HepG2 (cell line): ENCODE measurements around the gene BAHCC1. TPM values are rescaled to one million over a fixed set of nuclear protein-coding genes. Genes with fewer than 3 reads are reported as not detected.

ENCODE experiments used
- AGO1 ChIP-seq: fragments of 200-400 bp; formaldehyde crosslinking; IDR thresholded peaks from 2 replicates; pipeline ENCODE4 v1.6.1; 2017; ENCODE audit warnings: mild to moderate bottlenecking, low read depth, low read length, moderate library complexity; ENCODE audit not compliant: poor library complexity, severe bottlenecking
- ZNF335 ChIP-seq: sonication (generic); formaldehyde crosslinking; IDR thresholded peaks from 2 replicates; pipeline ENCODE4 v1.4.0; 2020; ENCODE audit warnings: missing genetic modification reagents
- ZNF556 ChIP-seq: sonication (generic); formaldehyde crosslinking; IDR thresholded peaks from 2 replicates; pipeline ENCODE4 v1.4.0; 2020; ENCODE audit warnings: mild to moderate bottlenecking, missing genetic modification reagents, borderline replicate concordance
- ZNF629 ChIP-seq: sonication (generic); formaldehyde crosslinking; conservative IDR thresholded peaks from 2 replicates; pipeline ENCODE4 v1.5.0; 2020; ENCODE audit warnings: missing genetic modification reagents
- polyA plus RNA-seq, 8 experiments: library from polyadenylated mRNA; depleted of rRNA in 3 of 8; stranded (reverse) in 7 of 8; unstranded in 1 of 8; fragments of >200 nt; fragmentation: Illumina TruSeq in 4 of 8; extraction: Trizol in 4 of 8; gene quantifications; 2 replicates each; pipeline versions ENCODE4 v1.2.1 to v1.2.3, GENCODE V29; 2011 to 2016; ENCODE audit warnings: low read depth in 4 of 8, missing spikeins in 1 of 8, mixed read lengths in 1 of 8; ENCODE audit not compliant: insufficient read depth in 1 of 8
- total RNA-seq, 5 experiments: library from RNA; depleted of rRNA; stranded (reverse); fragments of >200 nt; fragmentation: Illumina TruSeq; extraction: Trizol; gene quantifications; 2 replicates each; pipeline ENCODE4 v1.2.3, GENCODE V29; 2016; ENCODE audit warnings: low read depth in 1 of 5
- TF ChIP-seq, protein P1 (sequence below): IDR thresholded peaks from 2 replicates; pipeline ENCODE4 v1.6.1; 2016; ENCODE audit warnings: missing compliant biosample characterization, missing genetic modification reagents, borderline replicate concordance
- TF ChIP-seq, protein P2 (sequence below): sonication (generic); formaldehyde crosslinking; IDR thresholded peaks from 2 replicates; pipeline ENCODE4 v1.4.0; 2020; ENCODE audit warnings: missing genetic modification reagents, mild to moderate bottlenecking, borderline replicate concordance
- TF ChIP-seq, protein P3 (sequence below): sonication (generic); formaldehyde crosslinking; IDR thresholded peaks from 2 replicates; pipeline ENCODE4 v1.4.0; 2020; ENCODE audit warnings: missing genetic modification reagents, borderline replicate concordance
- TF ChIP-seq, protein P4 (sequence below): sonication (generic); formaldehyde crosslinking; IDR thresholded peaks from 2 replicates; pipeline ENCODE4 v1.5.0; 2020; ENCODE audit warnings: mild to moderate bottlenecking, missing genetic modification reagents
- TF ChIP-seq, protein P5 (sequence below): sonication (generic); formaldehyde crosslinking; IDR thresholded peaks from 2 replicates; pipeline ENCODE4 v1.5.1; 2020; ENCODE audit warnings: mild to moderate bottlenecking, moderate library complexity, missing genetic modification reagents
- TF ChIP-seq, protein P6 (sequence below): sonication (generic); formaldehyde crosslinking; IDR thresholded peaks from 2 replicates; pipeline ENCODE4 v1.4.0; 2020; ENCODE audit warnings: missing genetic modification reagents, borderline replicate concordance

Gene BAHCC1
- total and polyA plus RNA-seq, 2 of the 13 experiments (the other 11 are each of a cell fraction or from before 2014, with no cell fraction given) = 1.4 to 1.7 TPM

DNA sequence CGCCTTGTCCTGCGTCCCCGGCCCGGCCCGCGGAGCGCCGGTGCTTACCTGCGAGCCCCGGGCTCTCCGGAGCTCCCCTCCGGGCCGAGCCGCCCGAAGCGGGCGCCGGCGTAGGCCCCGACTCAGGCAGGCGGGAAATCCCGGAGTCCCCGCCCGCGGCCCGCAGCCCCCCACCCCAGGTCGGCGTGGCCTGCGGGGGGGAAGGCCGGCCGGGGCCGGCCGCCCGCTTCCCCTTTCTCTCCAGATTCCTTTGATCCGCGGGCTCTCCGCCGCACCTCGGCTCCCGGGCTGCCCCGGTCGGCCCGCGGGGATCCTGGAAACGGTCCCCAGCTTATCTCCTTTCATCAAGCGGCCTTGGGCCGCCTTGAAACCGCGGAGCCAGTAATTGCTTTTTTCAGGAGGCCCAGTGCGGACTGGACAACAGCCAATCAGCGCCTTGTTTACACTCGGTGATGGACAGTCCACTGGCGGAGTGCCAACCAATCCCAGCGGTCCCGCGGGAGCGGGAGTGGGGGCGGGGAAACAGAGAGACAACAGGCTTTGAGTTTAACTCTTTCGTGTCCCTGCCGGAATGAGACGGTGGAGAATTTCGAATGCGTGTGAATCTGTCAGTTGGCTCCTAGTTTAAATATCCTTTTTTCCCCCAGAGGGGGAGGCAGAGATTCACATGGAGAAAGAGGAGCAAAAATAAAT is 1.4 kb upstream of the BAHCC1 start (continued):
- TF ChIP-seq, protein P1, sequence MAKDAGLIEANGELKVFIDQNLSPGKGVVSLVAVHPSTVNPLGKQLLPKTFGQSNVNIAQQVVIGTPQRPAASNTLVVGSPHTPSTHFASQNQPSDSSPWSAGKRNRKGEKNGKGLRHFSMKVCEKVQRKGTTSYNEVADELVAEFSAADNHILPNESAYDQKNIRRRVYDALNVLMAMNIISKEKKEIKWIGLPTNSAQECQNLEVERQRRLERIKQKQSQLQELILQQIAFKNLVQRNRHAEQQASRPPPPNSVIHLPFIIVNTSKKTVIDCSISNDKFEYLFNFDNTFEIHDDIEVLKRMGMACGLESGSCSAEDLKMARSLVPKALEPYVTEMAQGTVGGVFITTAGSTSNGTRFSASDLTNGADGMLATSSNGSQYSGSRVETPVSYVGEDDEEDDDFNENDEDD = peak; percentile 89
- TF ChIP-seq ZNF629 (peak; percentile 42; the same call in 1 of the 2 replicates), ZNF335 (CRISPR knock-in tag) (peak; percentile 77), AGO1 (no peak), ZNF556 (CRISPR knock-in tag) (peak; percentile 69; the same call in 1 of the 2 replicates)
- TF ChIP-seq, protein P2, sequence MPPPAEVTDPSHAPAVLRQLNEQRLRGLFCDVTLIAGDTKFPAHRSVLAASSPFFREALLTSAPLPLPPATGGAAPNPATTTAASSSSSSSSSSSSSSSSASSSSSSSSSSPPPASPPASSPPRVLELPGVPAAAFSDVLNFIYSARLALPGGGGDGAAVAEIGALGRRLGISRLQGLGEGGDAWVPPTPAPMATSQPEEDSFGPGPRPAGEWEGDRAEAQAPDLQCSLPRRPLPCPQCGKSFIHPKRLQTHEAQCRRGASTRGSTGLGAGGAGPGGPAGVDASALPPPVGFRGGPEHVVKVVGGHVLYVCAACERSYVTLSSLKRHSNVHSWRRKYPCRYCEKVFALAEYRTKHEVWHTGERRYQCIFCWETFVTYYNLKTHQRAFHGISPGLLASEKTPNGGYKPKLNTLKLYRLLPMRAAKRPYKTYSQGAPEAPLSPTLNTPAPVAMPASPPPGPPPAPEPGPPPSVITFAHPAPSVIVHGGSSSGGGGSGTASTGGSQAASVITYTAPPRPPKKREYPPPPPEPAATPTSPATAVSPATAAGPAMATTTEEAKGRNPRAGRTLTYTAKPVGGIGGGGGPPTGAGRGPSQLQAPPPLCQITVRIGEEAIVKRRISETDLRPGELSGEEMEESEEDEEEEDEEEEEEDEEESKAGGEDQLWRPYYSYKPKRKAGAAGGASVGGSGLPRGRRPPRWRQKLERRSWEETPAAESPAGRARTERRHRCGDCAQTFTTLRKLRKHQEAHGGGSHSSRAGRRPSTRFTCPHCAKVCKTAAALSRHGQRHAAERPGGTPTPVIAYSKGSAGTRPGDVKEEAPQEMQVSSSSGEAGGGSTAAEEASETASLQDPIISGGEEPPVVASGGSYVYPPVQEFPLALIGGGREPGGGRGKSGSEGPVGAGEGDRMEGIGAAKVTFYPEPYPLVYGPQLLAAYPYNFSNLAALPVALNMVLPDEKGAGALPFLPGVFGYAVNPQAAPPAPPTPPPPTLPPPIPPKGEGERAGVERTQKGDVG = 0 out of 2 replicates have a peak, but pooled peaks have one; percentile 30
- TF ChIP-seq, protein P3, sequence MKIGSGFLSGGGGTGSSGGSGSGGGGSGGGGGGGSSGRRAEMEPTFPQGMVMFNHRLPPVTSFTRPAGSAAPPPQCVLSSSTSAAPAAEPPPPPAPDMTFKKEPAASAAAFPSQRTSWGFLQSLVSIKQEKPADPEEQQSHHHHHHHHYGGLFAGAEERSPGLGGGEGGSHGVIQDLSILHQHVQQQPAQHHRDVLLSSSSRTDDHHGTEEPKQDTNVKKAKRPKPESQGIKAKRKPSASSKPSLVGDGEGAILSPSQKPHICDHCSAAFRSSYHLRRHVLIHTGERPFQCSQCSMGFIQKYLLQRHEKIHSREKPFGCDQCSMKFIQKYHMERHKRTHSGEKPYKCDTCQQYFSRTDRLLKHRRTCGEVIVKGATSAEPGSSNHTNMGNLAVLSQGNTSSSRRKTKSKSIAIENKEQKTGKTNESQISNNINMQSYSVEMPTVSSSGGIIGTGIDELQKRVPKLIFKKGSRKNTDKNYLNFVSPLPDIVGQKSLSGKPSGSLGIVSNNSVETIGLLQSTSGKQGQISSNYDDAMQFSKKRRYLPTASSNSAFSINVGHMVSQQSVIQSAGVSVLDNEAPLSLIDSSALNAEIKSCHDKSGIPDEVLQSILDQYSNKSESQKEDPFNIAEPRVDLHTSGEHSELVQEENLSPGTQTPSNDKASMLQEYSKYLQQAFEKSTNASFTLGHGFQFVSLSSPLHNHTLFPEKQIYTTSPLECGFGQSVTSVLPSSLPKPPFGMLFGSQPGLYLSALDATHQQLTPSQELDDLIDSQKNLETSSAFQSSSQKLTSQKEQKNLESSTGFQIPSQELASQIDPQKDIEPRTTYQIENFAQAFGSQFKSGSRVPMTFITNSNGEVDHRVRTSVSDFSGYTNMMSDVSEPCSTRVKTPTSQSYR (CRISPR knock-in tag) = peak; percentile 98
- TF ChIP-seq, protein P4, sequence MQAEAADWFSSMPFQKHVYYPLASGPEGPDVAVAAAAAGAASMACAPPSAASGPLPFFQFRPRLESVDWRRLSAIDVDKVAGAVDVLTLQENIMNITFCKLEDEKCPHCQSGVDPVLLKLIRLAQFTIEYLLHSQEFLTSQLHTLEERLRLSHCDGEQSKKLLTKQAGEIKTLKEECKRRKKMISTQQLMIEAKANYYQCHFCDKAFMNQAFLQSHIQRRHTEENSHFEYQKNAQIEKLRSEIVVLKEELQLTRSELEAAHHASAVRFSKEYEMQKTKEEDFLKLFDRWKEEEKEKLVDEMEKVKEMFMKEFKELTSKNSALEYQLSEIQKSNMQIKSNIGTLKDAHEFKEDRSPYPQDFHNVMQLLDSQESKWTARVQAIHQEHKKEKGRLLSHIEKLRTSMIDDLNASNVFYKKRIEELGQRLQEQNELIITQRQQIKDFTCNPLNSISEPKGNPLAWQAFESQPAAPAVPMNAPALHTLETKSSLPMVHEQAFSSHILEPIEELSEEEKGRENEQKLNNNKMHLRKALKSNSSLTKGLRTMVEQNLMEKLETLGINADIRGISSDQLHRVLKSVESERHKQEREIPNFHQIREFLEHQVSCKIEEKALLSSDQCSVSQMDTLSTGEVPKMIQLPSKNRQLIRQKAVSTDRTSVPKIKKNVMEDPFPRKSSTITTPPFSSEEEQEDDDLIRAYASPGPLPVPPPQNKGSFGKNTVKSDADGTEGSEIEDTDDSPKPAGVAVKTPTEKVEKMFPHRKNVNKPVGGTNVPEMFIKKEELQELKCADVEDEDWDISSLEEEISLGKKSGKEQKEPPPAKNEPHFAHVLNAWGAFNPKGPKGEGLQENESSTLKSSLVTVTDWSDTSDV = no peak
- TF ChIP-seq, protein P5, sequence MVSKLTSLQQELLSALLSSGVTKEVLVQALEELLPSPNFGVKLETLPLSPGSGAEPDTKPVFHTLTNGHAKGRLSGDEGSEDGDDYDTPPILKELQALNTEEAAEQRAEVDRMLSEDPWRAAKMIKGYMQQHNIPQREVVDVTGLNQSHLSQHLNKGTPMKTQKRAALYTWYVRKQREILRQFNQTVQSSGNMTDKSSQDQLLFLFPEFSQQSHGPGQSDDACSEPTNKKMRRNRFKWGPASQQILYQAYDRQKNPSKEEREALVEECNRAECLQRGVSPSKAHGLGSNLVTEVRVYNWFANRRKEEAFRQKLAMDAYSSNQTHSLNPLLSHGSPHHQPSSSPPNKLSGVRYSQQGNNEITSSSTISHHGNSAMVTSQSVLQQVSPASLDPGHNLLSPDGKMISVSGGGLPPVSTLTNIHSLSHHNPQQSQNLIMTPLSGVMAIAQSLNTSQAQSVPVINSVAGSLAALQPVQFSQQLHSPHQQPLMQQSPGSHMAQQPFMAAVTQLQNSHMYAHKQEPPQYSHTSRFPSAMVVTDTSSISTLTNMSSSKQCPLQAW (CRISPR knock-in tag) = peak; percentile 82
- TF ChIP-seq, protein P6, sequence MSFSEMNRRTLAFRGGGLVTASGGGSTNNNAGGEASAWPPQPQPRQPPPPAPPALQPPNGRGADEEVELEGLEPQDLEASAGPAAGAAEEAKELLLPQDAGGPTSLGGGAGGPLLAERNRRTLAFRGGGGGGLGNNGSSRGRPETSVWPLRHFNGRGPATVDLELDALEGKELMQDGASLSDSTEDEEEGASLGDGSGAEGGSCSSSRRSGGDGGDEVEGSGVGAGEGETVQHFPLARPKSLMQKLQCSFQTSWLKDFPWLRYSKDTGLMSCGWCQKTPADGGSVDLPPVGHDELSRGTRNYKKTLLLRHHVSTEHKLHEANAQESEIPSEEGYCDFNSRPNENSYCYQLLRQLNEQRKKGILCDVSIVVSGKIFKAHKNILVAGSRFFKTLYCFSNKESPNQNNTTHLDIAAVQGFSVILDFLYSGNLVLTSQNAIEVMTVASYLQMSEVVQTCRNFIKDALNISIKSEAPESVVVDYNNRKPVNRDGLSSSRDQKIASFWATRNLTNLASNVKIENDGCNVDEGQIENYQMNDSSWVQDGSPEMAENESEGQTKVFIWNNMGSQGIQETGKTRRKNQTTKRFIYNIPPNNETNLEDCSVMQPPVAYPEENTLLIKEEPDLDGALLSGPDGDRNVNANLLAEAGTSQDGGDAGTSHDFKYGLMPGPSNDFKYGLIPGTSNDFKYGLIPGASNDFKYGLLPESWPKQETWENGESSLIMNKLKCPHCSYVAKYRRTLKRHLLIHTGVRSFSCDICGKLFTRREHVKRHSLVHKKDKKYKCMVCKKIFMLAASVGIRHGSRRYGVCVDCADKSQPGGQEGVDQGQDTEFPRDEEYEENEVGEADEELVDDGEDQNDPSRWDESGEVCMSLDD (CRISPR knock-in tag) = 0 out of 2 replicates have a peak, but pooled peaks have one; percentile 25
